Stimulated activated naive CD8-positive, alpha-beta T cell treated with anti-CD3 and anti-CD28 coated beads, Interleukin-15, Interleukin-2, amounts not matched to agents 100 U/mL and 50 U/mL, for 24 hours (primary cell): ENCODE results near the gene ITSN2.
A peak's percentile ranks its signal among the peaks of the same experiment; 100 is the strongest.

ENCODE experiments used
- ATAC-seq: fragments of 150-1000 bp; cut with Tn5 transposase; one replicate; pipeline ENCODE4 v1.10.0; 2021
- DNase-seq: peaks from one replicate; pipeline ENCODE4 v3.0.0; 2021

ITSN2 gene

DNA sequence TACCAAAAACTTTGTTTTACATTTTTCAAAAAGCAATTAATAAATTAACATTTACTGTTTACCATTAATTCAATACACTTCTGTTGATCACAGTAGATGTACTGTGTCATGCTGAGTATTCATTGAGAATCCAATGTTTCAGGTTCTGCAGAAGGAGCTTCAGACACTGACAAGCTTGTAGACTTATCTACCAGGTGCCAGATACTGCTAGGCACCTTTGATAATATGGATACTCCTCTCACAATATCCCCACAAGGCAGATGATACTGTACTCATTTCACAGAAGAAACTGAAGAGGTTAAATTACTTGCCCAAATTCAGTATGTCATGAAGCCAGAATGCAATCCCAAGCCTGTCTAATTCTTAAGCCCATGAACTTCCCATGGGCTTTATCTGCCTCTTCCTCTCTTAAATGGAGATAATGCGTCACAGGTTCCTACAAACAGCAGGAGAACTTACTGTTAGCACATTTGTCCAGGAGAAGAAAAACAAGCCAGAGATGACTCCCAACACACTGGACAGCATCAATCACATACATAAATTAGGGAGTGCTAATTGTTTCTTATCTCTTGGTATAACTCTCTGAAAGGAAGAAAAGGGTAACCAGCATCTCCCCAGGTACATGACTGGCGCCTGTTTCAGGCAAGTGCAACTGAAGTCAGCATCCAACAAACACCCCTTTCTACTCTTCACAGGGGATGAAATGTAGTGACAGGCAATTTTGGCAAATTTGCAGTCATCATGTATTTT, 27.4 kb downstream of the ITSN2 start:
- ATAC-seq: no peak
- DNase-seq: no peak

DNA sequence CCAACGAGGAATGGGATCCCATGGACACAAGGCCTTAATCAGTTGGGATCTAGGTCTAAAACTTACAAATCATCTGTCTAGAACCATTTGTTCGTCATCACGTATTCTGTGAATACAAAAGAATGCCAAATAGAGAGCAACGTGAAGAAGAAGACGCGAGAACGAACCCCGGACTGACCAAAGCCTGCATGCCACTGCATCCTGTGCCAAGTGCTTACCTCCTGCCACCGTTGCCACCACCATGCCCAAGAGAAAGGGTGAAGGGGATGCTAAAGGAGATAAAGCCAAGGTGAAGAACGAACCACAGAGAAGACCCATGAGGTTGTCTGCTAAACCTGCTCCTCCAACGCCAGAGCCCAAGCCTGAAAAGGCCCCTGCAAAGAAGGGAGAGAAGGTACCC, 30.2 kb downstream of the ITSN2 start:
- no peak for DNase-seq
- ATAC-seq: no peak

DNA sequence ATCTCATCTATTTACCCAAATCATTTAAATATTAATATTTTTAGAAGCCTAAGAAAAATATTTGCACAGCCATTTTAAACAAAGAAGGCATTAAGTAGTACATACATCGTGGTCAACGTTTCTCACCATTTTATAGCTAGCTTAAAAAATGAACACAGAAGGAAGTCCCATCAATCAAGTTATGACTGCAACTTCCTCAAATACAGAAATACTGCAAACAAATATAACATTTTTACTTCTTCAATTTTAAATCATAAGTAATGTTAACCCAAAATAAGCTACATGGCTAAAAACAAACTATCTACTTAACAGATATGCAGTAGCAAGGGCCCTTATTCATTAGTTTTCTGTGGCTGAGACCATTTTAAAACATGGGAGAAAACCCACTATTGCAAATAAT, 30.6 kb downstream of the ITSN2 start:
- no peak for DNase-seq
- no peak for ATAC-seq

DNA sequence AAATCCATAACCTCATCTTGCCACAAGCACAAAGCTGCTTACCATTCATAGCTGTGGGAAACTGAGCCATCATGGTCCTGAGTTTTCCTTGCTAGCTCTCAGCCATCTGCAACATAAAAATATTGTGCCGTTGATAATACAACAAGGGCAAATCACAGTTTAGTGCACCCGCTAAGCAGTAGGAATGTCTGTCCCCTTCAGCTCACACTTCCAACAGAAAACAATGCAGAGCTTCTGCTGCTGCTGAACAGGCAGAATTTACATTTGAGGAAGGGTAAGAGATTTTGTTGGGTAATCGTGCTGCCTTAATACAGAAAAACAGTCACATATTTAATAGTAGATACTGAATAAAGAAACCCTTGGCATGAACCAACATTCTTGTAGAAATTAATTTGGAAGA, 32.3 kb downstream of the ITSN2 start:
- no peak for DNase-seq

DNA sequence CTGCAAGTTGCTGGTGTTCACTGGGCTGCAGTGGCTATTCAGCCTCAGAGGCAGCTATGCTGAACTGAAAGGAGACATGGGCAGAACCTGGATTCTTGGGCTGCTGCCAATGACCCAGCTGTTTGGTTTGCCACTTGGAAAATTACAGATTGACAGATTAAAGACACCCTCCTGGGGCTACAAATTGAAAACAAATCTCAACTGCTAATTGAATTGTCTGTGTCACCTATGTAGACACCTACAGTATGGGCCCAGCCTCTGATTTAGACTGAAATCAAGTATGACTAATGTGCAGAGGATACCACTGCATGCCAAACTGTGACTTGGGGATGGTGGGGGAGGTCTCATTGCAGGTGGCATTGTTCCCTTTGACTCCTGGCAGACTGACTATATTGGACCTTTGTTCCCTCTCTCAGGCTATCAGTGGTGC, 42.8 kb downstream of the ITSN2 start:
- DNase-seq: no peak
- peak; percentile 53 for ATAC-seq

More for the DNA sequence above, 32.3 kb downstream of the ITSN2 start:
- no peak for ATAC-seq

DNA sequence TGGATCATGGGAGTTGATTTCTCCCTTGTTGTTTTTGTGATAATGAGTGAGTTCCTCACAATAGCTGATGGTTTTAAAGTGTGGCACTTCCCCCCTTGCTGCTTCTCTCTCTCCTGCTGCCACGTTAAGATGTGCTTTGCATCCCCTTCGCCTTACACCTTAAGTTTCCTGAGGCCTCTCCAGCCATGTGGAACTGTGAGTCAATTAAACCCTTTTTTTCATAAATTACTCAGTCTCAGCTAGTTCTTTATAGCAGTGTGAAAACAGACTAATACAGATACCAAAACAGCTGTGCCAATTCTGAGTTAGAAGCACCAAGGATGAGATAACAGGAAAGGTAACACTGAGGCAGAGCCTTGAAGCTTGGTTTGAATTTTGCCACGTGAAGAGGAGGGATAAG, 44.7 kb downstream of the ITSN2 start:
- peak; percentile 60 for ATAC-seq
- no peak for DNase-seq

DNA sequence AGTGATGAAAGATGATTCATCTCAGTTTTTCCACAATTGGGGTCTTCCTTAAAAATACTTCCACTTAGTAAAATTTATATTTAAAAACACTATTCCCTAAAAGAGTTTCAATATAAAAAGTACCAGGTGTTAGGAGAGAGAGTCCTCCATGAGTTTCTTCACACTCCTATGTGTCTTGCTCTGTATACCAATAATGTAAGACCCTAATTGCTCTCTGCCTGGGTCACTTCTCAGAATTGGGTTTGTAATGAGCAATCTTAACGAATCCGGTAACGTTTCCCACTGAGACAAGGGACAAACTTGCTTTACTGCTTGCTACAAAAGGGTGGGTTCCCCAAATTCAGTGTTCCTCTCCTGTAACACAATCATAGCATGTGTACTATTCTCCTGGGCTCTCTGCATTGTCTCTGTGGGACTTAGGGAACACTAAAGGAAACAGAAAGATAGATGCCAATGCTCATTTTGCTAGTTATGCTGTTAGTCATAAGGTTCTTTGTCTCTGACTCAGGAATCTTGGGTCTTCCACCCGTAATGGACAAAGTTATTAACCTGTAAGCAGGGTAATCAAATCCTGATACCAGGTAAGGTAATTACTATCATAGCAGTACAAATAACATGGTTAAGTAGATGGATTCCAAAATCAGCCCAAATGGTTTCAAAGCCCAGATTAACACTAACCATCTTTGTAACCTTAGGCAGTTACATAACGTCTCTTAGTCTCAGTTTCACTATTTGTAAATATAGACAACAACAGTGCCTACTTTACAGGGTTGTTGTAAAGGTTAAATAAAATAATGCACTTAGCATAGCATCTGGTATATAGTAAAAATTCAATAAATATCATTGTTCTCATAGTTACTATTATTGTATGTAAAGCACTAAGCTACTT, 46.3 kb downstream of the ITSN2 start:
- DNase-seq (no peak), ATAC-seq (peak; percentile 34)

DNA sequence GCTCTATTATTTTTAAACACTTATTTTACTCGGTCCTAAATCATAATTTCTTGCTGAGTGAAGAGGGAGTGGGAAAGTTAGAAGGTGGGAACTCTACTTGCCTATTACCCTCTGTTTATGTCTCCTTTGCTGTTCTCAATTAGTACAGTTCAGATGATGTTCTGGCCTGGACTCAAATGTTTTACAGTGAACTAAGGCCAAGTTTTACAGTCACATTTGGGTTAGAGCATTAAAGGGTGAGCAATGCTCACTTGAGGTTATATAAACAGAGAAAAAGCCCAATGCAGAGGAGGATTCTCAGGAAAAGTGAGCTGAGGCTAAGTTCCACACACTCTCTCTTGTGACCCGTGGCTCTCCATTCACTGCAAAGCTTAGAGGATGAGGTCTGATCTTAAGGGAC, 52.4 kb downstream of the ITSN2 start:
- no peak for DNase-seq
- ATAC-seq: no peak

DNA sequence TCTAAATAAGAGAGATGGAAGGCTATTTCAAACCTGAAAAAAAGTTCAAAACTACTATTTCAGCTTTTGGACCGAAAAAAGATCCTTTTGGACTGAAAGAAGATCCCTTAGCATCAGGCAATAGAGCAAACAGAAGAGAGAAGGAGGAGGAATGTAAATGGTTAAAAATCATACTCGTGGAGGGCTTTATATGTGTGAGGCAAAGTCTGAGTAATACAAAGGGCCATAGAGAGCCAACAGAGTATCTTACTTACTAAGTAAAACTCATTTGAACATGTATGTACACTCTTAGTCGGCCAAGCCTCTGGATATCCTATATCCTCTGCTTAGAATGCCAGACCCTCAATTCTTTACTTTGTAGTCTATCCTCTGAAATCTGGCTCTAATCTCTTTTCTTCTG, 55.7 kb downstream of the ITSN2 start:
- no peak for ATAC-seq
- no peak for DNase-seq

DNA sequence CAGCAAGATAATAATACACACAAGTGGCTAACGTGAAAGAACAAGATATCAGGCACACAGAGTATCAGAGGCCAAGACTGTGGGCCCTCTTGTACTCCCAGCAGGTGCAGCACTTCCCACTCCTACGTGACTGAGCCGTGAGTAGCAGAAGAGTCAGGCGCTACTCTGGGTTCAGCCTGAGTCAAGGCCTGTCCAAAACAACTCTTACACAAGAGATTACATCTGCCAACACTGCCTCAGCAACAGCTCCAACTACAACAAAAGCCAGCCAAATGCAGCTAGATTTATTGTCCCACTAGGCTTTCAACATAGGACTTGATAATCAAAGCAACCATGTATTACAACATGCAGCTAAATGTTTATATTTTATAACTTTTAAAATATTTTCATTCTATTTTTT, 56.2 kb downstream of the ITSN2 start:
- DNase-seq: no peak
- no peak for ATAC-seq

DNA sequence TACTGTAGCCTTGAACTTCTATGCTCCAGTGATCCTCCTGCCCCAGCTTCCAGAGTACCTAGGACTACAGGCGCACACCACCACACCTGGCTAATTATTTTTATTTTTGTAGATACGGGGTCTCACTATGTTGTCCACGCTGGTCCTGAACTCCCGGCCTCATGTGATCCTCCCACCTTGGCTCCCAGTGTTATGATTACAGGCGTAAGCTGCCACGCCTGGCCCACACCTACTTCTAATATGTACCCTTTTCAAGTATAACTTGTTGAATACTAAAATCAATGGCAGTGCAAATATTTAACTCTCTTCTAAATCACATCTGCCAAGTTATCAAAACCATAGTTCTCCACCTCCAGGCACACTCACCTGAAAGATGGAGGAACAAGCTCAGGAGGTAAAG, 58.7 kb downstream of the ITSN2 start:
- ATAC-seq (no peak), DNase-seq (no peak)

DNA sequence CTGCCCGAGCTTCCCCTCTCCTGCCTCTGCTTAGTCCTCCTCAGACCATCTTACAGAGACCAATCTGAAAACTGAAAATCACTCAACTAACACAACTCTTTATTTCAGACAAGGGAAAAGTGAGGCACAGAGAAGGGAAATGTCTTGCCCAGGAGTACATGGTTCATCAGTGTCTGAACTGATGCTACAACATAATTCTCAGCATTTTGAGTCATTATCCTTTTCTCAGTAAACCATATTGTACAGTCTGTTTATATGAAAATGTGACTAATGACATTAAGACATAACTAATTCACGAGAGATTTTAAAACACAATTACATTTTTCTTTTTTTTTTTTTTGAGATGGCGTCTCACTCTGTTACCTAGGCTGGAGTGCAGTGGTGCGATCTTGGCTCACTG, 62.7 kb downstream of the ITSN2 start:
- ATAC-seq (no peak), DNase-seq (no peak)

DNA sequence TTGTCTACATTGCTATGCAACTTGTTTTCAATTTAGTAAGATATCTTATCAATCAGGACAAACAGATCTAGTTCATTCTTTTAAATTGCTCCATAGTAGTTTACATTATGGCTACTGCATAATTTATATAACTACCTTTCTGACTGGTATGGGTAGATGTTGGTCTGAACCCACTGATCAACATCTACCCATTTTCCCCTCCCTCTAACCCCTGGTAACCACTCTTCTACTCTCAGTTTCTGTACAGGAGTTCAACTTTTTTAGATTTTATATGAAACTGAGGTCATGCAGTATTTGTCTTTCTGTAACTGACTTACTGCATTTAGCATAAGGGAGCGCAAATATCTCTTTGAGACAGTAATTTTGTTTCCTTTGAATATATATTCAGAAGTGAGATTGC, 73.2 kb downstream of the ITSN2 start:
- DNase-seq (no peak), ATAC-seq (peak; percentile 66)

DNA sequence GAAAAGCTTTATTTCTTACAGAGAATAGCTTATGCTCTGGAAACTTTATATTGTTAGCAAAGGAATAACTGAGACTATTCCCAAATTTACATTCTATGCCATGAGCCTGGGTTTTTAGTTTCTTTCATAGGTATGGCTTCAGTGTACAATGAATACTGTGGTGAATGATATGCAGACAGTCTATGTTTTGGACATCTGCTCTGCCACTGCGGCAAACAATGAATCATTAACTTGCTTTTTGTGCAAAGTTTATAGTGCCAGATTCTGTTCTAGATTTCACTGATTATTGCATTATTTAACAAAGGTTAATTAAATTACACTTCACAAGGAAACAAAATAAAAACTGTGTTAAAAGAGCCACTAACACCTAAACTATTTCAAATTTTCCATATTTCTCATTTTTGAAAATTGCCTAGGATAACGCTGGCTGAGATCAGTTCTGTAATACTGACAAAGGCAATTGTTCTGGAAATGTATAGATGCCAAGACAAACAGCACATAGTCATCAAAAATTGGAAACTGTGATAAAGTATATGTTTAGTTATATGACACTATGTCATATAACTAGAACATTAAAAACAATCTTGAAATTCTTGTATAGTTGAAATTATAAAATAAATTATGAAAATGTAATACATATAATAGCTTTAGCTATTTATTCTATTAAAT, 74.7 kb downstream of the ITSN2 start:
- ATAC-seq (no peak), DNase-seq (no peak)

DNA sequence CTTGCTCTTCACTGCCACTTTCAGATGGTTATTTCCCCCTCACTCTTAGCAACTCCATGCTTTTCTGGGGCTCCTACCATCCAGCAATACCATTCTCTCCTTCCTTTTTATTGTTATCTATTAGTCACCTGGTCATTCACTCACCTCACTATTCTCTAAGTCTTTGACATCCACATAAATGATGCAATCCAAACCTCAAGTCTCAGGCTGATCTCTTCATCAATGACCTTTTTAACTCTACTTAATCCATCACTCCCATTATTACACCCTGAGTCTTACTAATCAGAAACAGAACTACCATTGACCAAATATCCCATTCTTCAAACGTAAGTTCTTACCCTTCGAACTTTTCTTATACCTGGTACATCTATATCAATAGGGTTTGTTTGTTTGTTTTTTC, 79.7 kb downstream of the ITSN2 start:
- no peak for ATAC-seq
- DNase-seq: no peak

DNA sequence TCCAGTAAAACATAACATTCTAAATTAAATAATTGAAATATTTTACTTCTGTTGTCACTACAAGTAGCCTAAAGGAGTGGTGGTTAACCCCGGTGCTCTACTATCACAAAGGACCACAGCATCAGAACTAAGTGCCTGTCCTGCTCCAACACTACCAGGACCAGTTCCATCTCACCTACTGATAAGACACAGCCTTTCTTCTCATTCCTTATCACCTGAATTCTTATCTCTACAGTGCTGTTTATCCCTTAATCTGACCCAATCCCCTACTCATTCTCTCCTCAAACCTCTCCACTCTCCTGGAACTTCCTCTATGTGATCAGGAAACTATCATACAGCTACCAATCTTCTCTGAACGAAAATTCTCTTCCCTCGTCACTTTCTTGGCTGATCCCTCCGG, 80.2 kb downstream of the ITSN2 start:
- DNase-seq (no peak), ATAC-seq (no peak)

DNA sequence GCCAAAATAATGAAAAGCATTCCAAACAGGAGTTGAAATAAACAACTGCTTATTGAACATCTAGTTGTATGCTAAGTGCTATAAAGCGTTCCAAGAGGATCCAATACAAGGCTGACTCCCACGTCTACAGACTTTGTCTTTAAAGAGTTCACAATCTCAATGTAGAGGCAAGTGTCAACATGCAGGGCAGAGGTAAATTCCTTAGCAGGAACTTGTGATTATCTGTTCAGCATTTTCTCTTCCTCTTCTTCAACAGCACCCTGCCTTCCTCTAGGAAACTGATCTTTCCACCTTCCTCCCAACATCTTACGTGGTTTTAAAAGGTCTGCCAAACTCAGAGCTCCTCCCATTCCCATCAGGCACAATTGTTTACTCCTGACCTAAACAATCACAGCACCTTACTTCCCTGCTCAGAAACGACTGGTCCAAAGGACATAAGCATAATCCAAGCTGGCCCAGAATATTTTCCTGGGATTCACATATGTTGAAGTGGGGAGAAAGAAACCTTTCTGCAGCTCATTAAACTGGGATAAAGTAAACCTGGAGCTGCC, 83.9 kb downstream of the ITSN2 start:
- ATAC-seq (no peak), DNase-seq (no peak)

DNA sequence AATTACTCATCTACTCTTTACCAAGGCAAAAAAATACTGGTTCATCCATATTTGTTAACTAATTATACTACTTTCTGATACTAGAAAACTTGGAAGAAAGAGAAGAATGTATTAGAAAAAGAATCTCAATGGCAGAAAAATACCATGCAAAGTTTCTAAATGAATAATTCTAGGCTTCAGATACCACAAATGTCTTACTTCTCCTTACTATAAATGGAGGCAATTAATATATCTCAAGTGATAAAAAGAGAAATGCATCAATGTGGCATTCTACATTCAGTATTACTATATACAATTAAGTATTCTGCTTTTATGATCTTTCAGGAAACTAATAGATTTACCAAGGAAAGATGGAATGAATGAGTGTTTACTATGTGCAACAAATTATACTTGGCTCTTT, 85.5 kb downstream of the ITSN2 start:
- DNase-seq (no peak), ATAC-seq (no peak)

DNA sequence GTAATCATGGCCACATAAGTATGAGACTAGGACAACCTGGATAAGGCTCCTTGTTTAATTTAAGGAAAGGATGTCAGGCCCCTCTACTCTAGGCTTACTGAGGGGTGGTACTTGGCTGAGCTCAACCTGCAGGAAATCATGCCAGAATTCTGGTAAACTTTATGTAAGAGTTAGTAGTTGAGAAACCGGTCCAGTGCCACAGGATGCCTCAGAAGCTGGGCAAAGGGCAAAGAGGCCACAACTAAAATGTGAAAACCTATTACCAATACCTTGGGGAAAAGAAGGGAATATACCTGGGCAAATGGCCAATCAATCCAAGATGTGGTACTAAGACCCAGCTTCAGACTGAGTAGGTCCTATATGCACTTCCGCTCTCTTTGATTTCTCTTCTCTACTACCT, 86.7 kb downstream of the ITSN2 start:
- DNase-seq (no peak), ATAC-seq (no peak)

DNA sequence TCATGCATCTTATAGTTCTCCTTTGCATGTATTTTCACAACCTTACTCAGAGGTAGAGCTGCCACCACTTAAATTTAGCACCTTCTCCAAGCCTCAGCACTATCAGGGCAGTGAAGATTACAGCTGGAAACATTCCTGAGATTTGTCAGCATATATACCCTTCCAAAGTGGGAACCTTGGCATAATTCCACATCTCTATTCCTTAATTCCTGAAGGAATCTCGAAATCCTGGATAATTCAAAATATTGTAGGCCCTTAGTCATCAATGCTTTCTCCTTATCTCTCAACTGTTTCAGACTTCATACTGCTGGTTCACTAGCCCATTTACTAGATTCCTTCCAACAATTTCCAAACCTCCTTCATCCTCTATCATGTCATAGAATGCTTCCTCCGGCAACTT, 87.4 kb downstream of the ITSN2 start:
- DNase-seq (no peak), ATAC-seq (no peak)

DNA sequence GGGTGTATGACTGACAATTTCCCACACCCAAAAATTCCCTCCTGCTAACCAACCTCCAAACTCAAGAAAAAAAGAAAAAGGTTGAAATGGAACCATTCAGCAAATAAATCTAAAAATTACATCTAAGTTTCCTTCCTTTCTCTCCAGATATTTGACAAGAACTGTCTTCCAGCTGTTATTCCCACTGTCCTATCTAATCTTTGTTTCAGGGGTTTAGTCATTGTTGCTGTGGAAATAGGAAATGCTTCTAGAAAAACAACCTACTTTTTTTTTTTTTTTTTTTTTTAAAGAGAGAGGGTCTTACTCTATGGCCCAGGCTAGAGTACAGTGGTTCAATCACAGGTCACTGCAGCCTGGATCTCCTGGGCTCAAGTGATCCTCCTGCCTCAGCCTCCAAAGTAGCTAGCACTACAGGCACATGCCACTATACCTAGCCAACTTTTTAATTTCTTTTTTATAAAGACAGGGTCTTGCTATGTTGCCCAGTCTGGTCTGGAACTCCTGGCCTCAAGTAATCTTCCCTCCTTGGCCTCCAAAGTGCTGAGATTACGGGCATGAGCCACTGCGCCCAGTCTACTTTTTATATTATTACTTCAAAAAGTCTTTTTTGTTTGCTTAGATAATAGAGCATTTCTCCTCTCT, 88.1 kb downstream of the ITSN2 start:
- DNase-seq: no peak

DNA sequence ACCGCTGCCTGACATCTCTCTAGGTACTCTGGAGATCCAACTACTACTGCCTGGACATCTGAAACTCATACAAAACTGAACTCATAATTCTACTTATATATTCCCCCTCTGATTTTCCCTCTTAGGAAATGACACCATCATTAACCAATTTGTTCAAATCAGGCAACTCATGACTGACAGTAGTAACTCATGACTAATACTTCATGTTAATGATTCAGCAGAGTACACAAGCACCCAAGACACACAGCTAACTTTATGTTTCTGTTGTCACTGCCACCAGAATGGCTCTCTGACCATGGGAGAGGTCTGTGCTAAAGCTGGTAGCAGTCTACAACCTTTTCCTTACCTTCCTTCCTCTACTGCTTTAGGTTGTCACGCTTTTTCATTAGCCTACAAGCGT, 91.1 kb downstream of the ITSN2 start:
- ATAC-seq: peak; percentile 46
- DNase-seq: no peak

More for the DNA sequence above, 88.1 kb downstream of the ITSN2 start:
- no peak for ATAC-seq
